Esophagus (tissue), 2 donors: ENCODE measurements around the gene JUP. TPM values are rescaled to one million over a fixed set of nuclear protein-coding genes. Genes with fewer than 3 reads are reported as not detected.

Experiments
- H3K27ac ChIP-seq, 2 donors: one replicate each; pipeline ENCODE4 v1.5.1; 2013; ENCODE audit warnings: low read depth in 2 of 2, mild to moderate bottlenecking in 2 of 2, inconsistent platforms in 1 of 2, low read length in 1 of 2, moderate library complexity in 1 of 2
- H3K27me3 ChIP-seq, 2 donors: one replicate each; pipeline ENCODE4 v1.6.1; 2013; ENCODE audit warnings: low read length in 2 of 2, control low read depth in 1 of 2, mild to moderate bottlenecking in 1 of 2; ENCODE audit not compliant: insufficient read depth in 2 of 2, control insufficient read depth in 1 of 2
- H3K36me3 ChIP-seq, 2 donors: one replicate each; pipeline ENCODE4 v1.6.1; 2013; ENCODE audit warnings: low read length in 1 of 2; ENCODE audit not compliant: control insufficient read depth in 2 of 2, insufficient read depth in 2 of 2
- H3K4me1 ChIP-seq, 2 donors: one replicate each; pipeline ENCODE4 v1.6.1; 2013; ENCODE audit warnings: low read length in 1 of 2; ENCODE audit not compliant: control insufficient read depth in 2 of 2, insufficient read depth in 2 of 2
- H3K4me3 ChIP-seq, 2 donors: one replicate each; pipeline ENCODE4 v1.5.1; 2013; ENCODE audit warnings: low read length in 2 of 2, mild to moderate bottlenecking in 2 of 2, low read depth in 1 of 2, moderate library complexity in 1 of 2
- H3K9me3 ChIP-seq, 2 donors: one replicate each; pipeline ENCODE4 v1.6.1; 2013; ENCODE audit warnings: mild to moderate bottlenecking in 2 of 2, low read depth in 1 of 2, low read length in 1 of 2, moderate library complexity in 1 of 2; ENCODE audit not compliant: control insufficient read depth in 2 of 2, insufficient read depth in 1 of 2
- WGBS, 2 donors: extraction: QIAGEN DNeasy Blood & Tissue Kit; methylation state at CpG; one replicate each; pipeline ENCODE4 v1.1.7; 2013; 5-methylcytosine and 5-hydroxymethylcytosine counted together
- polyA plus RNA-seq, 2 donors: library from polyadenylated mRNA; stranded (reverse); fragments of 200-250 nt; gene quantifications; one replicate each; pipeline ENCODE4 v1.2.3, GENCODE V29; 2013
- donor health status: healthy with polysubstance abuse.
- donor health status: Bipolar disorder and iron deficiency.

Gene JUP
- polyA plus RNA-seq, 2 donors = 445 to 752 TPM

GRCh38 chr17:41734139-41734948 is 52.2 kb downstream of the JUP start, which contains the start of gene HAP1:
Gene HAP1, minus strand, starts transcription at chr17:41734643. Its CDS starts 9 bp downstream, at chr17:41734634.
- Histone ChIP-seq H3K27ac (no peak within 1 kb of the TSS), H3K4me3 (peak within 1 kb of the TSS; percentile 28 to 36), H3K36me3 (no peaks in the 10 kb centered on the region), H3K4me1 (peaks cover 0 to 18% of the 10 kb centered on the region in 2 donors), H3K27me3 (no peaks in the 10 kb centered on the region), H3K9me3 (no peaks in the 10 kb centered on the region)
- WGBS, 2 donors = 1% methylated on average over 59 to 77 of the region's 77 CpGs

GRCh38 chr17:41733348-41734138 is 53.0 kb downstream of the JUP start:
- peaks cover 0 to 18% of the 10 kb centered on the region in 2 donors for H3K4me1 ChIP-seq
- no peak overlapping the region for H3K27ac ChIP-seq
- H3K9me3 ChIP-seq = no peaks in the 10 kb centered on the region
- H3K27me3 ChIP-seq = no peaks in the 10 kb centered on the region
- H3K4me3 ChIP-seq = peak overlapping the region in 1 of 2 donors; percentile 36
- 14 to 19% methylated on average over 35 to 40 of the region's 40 CpGs for WGBS, 2 donors
- no peaks in the 10 kb centered on the region for H3K36me3 ChIP-seq

GRCh38 chr17:41731836-41732235 is 54.7 kb downstream of the JUP start:
- Histone ChIP-seq H3K27me3 (no peaks in the 10 kb centered on the region), H3K36me3 (no peaks in the 10 kb centered on the region), H3K9me3 (no peaks in the 10 kb centered on the region), H3K27ac (no peak overlapping the region), H3K4me1 (peaks cover 0 to 18% of the 10 kb centered on the region in 2 donors), H3K4me3 (no peak overlapping the region)
- WGBS, 2 donors = 61 to 83% methylated on average over 2 to 3 of the region's 3 CpGs

- Histone ChIP-seq H3K36me3 (no peaks in the 10 kb centered on the region), H3K4me3 (no peak overlapping the region), H3K9me3 (no peaks in the 10 kb centered on the region), H3K27me3 (no peaks in the 10 kb centered on the region), H3K27ac (no peak overlapping the region), H3K4me1 (peaks cover 0 to 18% of the 10 kb centered on the region in 2 donors)
- WGBS, 2 donors = 54 to 62% methylated on average over 4 of the region's 4 CpGs
Measured at GRCh38 chr17:41730479-41730878, 56.0 kb downstream of the JUP start.

- H3K9me3 ChIP-seq = no peaks in the 10 kb centered on the region
- no peak overlapping the region for H3K4me3 ChIP-seq
- 76% methylated on average over 12 of the region's 12 CpGs for WGBS, 2 donors
- H3K36me3 ChIP-seq = no peaks in the 10 kb centered on the region
- H3K27ac ChIP-seq = no peak overlapping the region
- peaks cover 0 to 6% of the 10 kb centered on the region in 2 donors for H3K4me1 ChIP-seq
- no peaks in the 10 kb centered on the region for H3K27me3 ChIP-seq
Measured at GRCh38 chr17:41728056-41728455, 58.5 kb downstream of the JUP start.

GRCh38 chr17:41725134-41725533 is 61.4 kb downstream of the JUP start:
- H3K4me3 ChIP-seq = no peak overlapping the region
- H3K27me3 ChIP-seq = no peaks in the 10 kb centered on the region
- H3K4me1 ChIP-seq = peaks cover 0 to 2% of the 10 kb centered on the region in 2 donors
- H3K36me3 ChIP-seq = no peaks in the 10 kb centered on the region
- 91 to 92% methylated on average over 5 of the region's 5 CpGs for WGBS, 2 donors
- no peak overlapping the region for H3K27ac ChIP-seq
- no peaks in the 10 kb centered on the region for H3K9me3 ChIP-seq

GRCh38 chr17:41724476-41725050 is 61.9 kb downstream of the JUP start:
- Histone ChIP-seq H3K4me3 (no peak overlapping the region), H3K4me1 (peaks cover 0 to 2% of the 10 kb centered on the region in 2 donors), H3K9me3 (no peaks in the 10 kb centered on the region), H3K27me3 (no peaks in the 10 kb centered on the region), H3K27ac (no peak overlapping the region), H3K36me3 (no peaks in the 10 kb centered on the region)
- 72 to 84% methylated on average over 16 to 17 of the region's 17 CpGs for WGBS, 2 donors

GRCh38 chr17:41723801-41724475 is 62.6 kb downstream of the JUP start:
- Histone ChIP-seq H3K27me3 (no peaks in the 10 kb centered on the region), H3K4me1 (peaks cover 0 to 2% of the 10 kb centered on the region in 2 donors), H3K9me3 (no peaks in the 10 kb centered on the region), H3K36me3 (no peaks in the 10 kb centered on the region), H3K4me3 (no peak overlapping the region), H3K27ac (no peak overlapping the region)
- WGBS, 2 donors = 77 to 78% methylated on average over 12 of the region's 12 CpGs

GRCh38 chr17:41722231-41722630 is 64.3 kb downstream of the JUP start:
- Histone ChIP-seq H3K9me3 (no peaks in the 10 kb centered on the region), H3K27me3 (no peaks in the 10 kb centered on the region), H3K27ac (no peak overlapping the region), H3K36me3 (no peaks in the 10 kb centered on the region), H3K4me3 (no peak overlapping the region), H3K4me1 (peaks cover 0 to 2% of the 10 kb centered on the region in 2 donors)
- WGBS, 2 donors = 85 to 89% methylated on average over 7 of the region's 7 CpGs
